ENCODE measurements around the gene TSKU.
A peak's percentile ranks its signal among the peaks of the same experiment; 100 is the strongest.
"Not testable (repeated sequence)": the region's sequence is repeated elsewhere in the genome, so short reads cannot be mapped to it uniquely, and the experiment has no call there.

The TSKU gene

DNA sequence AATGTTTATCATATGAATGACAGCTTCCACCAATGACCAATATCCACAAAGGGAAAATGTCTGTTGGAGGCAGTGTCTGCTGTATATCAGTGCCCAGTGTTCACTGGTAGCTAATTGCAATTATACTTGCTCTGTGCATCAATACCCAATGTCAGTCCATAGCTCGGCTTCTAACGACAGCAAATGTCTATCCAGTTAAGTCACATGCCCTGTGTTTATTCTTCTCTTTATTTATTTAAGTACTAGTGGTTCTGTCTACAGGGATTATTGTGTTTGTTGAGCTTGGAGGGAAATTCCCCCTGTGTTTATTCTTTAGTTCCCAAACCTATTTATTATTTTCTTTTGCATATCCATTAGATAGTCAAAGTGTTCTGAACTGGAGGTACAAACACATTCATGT lies 18.6 kb downstream of the TSKU start:
- no peak for DNase-seq (ENCODE audit: low read depth in 2 of 2)

DNA sequence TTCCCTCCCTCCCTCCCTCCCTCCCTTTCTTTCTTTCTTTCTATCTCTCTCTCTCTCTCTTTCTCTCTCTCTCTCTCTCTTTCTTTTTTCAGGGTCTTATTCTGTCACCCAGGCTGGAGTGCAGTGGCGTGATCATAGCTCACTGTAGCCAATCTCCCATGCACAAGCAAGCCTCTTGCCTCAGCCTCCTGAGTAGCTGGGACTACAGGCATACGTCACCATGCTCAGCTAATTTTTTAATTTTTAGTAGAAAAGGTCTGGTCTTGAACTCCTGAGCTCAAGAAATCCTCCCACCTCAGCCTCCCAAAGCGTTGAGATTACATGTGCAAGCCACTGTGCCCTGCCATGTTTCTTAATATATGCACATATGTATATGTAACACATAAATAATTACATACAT lies 19.0 kb downstream of the TSKU start:
- no peak for DNase-seq (ENCODE audit: low read depth in 2 of 2)

DNA sequence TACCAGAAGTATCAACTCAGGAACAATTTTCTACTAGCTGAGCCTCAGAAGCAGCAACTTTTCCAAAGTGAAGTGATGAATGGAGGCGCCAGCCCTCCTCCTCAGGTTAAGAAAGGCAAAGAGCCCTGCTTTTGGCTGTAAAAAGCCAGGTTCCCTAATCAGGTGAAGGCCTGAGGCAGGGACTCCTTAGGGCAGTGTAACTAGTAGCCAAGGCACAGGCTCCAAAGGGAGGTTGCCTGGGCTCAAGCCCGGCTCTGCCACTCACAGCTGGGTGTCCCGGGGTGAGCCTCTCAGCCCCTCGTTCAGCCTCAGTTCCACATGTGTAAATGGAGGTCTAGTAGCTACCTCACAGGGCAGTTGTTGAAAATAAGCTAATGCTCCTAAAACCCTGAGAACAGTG lies 19.5 kb downstream of the TSKU start:
- DNase-seq (ENCODE audit: low read depth in 2 of 2): no peak

DNA sequence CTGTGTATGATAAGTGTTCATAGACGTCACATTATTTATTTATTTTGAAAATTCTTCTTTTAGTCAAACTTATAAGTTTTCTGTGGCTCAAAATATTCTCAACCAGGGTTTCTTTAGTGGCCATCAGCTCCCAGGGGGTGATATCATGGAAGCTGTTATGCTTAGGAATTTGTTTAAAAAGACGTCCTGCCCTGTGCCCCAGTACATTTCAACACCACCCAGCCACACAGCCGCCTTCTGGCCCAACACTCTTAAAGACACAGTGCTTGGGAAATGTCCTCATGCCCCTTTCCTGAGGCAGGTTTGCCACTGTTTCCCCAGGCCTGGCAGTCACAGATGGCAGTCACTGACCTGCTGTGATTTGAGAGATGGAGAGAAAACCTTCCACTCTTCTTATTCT lies 19.9 kb downstream of the TSKU start:
- no peak for DNase-seq (ENCODE audit: low read depth in 2 of 2)

DNA sequence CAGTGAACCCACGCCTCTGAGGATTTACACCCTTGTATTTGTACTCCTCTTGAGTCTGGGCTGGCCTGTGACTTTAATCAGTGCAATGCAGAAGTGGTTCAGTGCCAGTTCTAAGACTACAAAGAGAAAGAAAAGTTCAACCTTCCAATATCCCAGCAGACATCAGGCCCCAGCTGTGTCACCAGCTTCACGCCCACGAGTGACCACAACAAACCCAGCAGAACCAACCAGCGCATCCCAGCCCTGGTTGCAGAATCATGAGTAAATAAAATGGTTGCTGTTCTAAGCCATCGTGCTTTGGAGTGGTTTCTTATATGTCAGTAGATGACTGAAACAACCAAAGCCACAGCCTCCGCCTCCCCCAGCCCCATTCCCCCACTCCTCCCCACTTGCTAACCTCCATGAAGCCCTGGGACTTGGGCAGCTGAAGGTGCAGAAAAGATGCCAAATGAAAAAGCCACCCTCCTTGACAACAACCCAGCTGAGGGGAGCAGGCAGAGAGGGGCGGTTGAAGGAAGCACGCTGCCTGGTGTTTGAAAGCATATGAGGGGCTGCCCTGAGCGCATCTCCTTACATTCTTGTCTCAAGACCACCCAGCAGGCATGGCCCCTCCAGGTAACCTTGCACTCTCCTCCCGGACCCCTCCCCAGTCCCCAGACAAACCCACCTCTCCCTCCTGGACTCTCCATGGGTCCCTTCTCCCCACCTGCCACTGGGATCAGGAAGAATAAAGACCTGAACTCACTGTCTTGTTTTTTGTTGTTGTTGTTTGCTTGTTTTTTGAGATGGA lies 20.9 kb downstream of the TSKU start:
- DNase-seq (ENCODE audit: low read depth in 2 of 2): peak; percentile 60 to 70

DNA sequence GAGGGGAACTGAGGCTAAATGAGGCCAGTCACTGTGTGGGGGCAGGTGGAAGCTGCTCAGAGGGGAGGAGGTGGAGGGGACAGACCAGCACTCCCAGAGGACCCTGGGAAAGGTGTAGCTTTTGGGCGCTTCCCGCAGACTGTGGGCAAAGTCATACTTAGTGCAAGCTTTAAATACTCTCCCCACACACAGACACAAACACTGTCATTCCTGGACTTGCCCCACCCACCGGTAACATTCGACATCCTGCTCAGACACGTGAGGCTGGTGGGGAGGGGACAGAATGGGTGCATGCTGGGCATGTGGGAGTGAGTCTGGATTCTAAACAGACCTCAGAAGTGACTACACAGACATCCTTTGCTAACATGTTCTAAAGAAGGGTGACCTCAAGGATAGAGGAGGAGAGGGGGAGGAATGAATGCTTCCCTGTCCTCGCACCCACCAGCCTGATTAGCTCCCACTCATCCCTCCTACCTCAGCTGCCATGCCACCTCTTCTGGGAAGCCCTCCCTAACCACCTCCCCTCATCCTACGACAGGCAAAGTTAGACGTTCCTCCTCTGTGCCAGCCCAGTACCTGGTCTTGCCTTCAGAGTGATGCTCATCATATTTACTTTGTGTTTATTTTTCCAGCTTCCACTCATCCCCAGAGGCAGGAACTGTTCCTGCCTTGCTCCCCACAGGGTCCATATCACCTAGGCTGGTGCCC lies 22.2 kb downstream of the TSKU start:
- DNase-seq (ENCODE audit: low read depth in 2 of 2): peak in 1 of 2 donors; percentile 47

DNA sequence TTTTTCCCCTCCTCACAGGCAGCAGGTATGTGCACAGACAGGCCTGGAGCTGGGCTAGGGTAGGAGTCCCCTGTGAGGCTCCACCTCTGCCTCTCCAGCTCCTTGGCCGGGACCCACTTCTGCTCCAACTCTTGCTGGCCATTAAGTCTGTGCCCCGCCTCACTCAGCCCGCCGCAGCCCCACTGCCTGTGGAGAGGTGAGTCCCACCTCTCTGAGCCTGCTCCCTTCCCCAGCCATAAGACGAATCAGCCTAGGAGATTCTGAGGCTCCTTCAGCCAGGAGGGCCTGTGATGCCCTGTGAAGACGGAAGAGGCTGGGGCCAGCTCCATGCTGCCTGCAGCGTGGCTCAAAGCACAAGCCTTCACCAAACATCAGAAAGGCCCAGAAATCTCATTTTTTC lies 23.0 kb downstream of the TSKU start:
- no peak for DNase-seq (ENCODE audit: low read depth in 2 of 2)

DNA sequence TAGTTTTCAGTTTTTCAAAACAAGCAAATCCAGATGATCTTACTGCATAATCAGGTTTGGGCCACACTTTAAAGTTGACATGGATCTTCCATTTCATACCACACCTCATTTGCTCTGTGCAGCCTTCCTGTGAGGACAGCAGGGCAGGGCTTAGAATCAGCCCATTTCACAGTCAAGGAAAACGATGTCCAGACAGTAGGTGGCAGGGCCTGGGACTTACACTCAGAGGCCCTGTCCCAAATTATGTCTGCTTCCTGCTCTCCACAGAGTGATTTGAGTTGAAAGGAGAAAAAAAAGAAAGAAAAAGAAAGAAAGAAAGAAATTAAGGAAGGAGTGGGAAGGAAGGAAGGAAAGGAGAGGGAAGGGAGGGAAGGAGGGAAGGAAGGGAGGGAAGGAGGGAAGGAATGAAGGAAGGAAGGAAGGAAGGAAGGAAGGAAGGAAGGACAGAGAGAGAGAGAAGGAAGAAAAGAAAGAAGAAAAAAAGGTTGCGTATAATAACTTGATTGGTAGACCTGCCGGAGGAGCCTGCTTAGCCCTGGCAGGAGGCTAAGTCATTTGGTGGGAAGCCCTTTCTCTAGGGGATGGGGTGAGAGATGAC lies 23.6 kb downstream of the TSKU start:
- DNase-seq (ENCODE audit: low read depth in 2 of 2): no peak

DNA sequence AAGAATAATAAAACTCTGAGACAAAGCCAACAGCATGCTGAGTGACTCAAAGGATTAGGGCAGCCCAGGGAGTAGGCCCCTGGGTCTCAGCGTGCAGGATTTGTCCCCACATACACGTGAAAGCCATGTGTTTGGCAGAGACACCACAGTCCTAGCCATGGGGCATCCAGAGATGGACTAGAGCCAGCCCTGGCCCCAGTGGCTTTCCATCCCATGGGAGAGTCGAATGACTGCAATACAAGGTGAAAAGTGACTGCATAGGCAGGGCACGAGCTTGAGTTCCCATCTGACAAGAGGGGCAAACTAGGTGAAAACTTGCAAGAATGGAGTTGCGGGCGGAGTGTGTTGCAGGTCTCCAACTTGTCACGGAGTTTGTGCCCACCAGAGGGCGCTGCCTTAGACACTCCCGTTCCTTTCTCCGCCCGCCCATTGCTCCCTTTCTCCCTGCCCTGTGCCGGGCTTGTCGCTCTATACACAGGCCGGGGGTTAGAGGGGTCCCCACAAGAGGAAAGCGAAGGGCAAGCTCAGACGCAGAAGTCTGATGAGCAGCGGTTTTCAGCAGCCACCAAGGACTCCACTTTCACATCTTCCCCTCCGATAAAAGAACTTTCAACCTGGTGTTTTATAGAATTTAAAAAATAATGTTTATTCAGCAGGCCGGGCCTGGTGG lies 24.2 kb downstream of the TSKU start:
- DNase-seq (ENCODE audit: low read depth in 2 of 2): peak; percentile 71 to 88

DNA sequence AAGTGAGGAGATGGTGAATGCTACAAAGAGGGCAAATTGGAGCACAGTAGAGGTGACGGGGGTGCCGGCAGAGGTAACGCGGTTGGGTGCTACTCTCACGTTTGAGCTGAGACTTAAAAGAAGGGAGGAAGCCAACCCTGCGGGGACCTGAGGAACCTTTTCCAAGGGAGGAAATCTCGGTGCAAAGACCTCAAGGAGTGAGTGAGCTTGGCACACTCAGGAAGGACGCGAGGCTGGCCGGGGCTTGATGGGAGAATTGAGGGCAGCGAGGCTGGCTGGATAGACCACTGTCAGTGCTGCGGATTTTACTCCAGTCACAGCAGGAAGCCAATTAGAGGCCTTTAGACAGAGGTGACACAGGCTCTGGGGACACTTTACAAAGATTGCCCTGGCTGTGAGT lies 25.0 kb downstream of the TSKU start:
- no peak for DNase-seq (ENCODE audit: low read depth in 2 of 2)

DNA sequence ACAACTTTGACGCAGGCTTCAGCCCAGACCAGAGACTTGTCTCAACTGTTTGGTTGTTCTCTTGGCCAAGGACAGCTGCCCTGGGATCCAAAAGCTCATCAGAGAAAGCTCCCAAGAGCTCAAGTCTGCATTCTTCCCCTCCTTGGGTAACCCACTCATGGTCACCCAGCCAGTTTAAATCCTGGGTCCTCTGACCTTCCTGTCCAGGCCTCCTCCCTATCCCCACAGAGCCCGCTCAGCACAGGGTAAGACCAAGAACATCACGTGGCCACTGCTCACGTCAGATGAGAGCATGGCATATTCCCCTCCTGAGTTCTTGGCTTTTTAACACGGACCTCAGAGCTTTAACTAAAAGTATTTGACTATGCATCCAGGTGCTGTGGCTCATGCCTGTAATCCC lies 25.8 kb downstream of the TSKU start:
- DNase-seq (ENCODE audit: low read depth in 2 of 2): no peak

DNA sequence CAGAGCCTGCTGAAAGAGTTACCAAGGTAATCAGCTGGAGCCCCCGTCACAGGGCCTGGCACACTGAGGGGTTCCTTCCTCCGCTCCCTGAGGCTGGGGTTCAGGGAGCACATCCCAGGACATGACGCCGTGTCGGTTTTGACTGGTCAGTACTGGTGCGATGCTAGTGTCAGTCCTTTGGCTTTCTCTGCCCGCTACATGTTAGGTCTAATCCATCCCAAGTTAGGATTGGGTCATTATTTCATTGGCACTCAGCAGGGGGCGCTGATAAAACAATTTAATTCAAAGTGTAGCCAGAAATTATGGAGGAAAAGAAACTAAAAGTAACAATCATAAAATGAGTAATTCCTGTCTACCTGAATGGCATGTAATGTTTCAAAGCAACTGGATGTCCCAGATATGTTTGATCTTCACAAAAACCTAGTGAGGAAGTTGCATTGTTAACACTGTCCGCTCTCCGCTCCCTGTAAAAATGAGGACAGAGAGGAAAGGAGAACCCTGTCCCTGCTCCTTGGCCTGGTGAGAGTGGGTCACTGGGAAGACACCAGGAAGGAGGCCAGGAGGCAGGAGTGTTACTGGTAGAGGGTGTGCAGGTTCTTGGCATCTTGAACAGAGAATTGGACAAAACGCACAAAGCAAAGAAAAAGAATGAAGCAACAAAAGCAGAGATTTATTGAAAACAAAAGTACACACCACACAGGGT lies 27.1 kb downstream of the TSKU start:
- peak; percentile 46 to 47 for DNase-seq (ENCODE audit: low read depth in 2 of 2)

DNA sequence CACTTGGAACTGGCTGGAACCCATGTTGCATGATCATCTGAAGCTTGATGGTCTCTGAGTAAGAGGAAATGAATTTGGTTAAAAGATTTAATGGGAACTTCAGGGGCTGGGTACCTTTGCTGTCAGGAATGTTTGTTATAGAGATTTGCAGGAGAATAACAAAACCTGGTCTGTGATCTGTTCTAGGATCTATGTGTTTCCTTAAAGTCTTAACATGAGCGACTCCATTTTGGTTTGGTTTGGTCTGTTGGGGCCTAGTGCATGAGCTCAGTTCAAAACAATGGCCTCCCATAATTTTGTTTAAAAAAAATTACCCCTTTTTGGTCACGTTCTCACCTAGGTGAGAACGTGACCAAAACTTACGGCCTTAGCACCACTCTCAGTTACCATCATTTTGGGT lies 28.1 kb downstream of the TSKU start:
- no peak for DNase-seq (ENCODE audit: low read depth in 2 of 2)

DNA sequence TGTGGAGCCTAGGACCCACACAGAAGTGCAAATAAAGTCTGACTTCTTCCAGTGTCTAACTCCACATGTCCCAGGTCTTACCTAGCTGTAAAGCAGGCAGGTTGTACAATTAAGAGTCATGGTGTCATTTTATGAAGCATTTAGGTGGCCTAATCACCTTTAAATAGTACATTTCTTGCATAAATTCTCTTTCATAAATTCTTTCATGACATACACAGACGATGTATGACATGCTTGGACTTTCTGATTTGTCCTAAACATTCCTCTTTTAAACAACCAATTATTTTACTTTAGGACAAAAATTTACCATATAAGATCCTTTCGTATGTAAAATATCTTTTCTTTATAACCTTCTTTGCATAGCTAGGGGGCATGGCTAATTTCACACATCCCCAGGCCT lies 31.3 kb downstream of the TSKU start:
- no peak for DNase-seq (ENCODE audit: low read depth in 2 of 2)

DNA sequence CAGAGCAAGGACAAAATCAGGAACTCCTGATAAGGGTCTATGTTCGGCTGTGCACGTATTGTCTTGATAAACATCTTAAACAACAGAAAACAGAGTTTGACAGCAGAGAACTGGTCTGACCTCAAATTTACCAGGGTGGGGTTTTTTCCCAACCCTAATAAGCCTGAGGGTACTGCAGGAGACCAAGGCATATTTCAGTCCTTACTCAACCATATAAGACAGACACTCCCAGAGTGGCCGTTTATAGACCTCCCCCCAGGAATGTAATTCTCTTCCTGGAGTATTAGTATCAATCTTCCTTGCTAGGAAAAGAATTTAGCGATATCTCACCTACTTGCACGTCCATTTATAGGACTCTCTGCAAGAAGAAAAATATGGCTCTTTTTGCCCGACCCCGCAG lies 32.5 kb downstream of the TSKU start:
- not testable (repeated sequence) for DNase-seq (ENCODE audit: low read depth in 2 of 2)

DNA sequence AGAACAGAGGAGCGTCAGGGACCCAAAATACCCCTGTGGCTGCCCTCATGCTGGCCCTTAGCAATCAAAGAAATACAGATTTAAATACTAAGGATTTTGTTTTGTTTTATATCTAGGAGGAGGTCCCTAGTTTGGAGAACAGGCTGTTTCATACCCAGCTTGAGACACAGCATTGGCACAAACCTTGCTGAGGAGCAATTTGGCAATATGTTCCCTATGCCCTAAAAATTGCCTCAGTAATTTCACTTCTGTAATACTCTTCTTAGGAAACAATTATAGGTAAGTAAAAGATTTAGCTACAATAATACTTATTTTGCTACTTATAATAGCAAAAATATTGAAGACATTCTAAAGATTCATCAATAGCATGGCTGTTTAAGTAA lies 37.0 kb downstream of the TSKU start:
- DNase-seq (ENCODE audit: low read depth in 2 of 2): no peak

DNA sequence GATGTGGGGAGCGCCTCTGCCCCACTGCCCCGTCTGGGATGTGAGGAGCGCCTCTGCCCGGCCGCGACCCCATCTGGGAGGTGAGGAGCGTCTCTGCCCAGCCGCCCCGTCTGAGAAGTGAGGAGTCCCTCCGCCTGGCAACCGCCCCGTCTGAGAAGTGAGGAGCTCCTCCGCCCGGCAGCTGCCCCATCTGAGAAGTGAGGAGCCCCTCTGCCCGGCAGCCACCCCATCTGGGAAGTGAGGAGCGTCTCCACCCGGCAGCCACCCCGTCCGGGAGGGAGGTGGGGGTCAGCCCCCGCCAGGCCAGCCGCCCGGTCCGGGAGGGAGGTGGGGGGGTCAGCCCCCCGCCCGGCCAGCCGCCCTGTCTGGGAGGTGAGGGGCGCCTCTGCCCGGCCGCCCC lies 38.2 kb downstream of the TSKU start:
- not testable (repeated sequence) for DNase-seq (ENCODE audit: low read depth in 2 of 2)

DNA sequence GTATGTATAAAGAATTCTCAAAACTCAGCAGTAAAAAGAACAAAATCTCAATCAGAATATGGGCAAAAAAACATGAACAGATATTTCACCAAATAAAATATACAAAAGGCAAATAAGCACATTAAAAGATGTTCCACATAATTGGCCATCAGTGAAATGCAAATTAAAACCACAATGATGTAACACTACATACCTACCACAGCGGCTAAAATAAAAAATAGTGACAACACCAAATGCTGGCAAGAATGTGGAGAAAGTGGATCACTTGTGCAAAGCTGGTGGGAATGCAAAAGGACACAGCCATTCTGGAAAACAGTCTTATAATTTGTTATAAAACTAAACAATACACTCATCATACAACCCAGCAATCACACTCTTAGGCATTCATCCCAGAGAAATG lies 39.2 kb downstream of the TSKU start:
- DNase-seq (ENCODE audit: low read depth in 2 of 2): no peak

DNA sequence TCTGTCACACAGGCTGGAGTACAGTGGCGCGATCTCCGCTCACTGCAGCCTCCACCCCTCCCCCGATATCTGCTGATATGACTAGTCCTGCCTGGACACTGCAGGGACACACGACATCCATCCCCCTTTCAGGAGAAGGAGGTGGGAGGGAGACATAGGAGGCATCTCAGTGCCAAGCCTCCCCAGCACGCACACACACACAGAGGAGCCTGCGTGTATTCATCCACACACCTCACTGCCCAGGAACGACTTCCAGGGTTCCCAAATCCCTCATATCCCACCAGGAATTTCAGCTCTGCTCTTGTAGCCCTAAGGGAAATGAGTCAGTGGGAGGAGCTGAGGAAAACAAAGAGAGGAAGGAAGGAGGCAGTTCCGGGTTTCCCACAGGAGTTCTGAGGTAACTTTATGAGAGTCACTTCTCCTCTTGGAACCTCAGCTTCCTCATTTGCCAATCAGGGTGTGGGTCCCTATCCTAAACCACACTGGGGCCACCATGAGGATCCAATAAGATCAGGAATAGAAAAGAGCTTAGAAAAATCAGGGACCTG lies 40.4 kb downstream of the TSKU start:
- no peak for DNase-seq (ENCODE audit: low read depth in 2 of 2)

DNA sequence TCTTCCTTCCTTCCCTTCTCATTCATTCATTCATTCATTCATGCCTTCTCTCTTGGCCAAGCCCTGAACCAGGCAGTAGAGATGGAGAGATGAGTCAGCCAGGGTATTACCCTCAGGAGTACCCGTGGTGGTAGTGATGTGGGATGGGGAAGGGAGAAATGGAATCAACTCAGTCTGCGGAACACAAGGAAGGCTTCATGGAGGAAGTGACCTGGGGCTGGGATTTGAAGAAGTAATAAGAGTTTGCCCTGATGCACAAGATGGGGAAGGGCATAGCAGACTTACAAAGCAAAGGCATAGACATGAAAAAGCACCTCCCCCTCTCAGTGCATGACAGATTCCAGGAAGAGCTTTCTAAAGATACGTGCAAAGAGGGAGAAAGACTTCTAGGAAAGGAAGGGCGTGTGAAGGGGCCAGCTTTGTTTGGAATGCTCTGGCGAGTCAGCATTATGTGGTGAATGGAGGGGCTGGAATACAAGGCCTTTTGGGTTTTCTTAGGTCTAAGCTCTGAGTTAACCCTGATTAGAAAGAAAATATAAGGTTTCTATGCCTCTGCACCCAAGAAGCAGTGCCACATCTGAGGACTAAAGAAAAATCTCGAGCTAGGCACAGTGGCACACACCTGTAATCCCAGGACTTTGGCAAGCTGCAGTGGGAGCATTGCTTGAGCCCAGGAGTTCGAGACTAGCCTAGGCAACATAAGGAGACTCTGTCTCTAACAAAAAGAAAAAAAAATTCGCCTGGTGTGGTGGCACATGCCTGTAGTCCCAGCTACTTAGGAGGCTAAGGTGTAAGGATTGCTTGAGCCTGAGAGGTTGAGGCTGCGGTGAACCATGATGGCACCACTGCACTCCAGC lies 41.2 kb downstream of the TSKU start:
- DNase-seq (ENCODE audit: low read depth in 2 of 2): no peak

All from stimulated activated CD4-positive, alpha-beta T cell treated with anti-CD3 and anti-CD28 coated beads, Interleukin-4, amount 100 ng/mL, for 48 hours (primary cell).